ENCODE measurements around the gene TMEM245. TPM values are rescaled to one million over a fixed set of nuclear protein-coding genes. Genes with fewer than 3 reads are reported as not detected.

TMEM245 gene
- total RNA-seq, 2 experiments from 2014 or later = 25.9 to 39.2 TPM

GRCh38 chr9:109087795-109088194, 32.0 kb downstream of the TMEM245 start:
- peaks cover 16% of the 10 kb centered on the region for H3K4me1 Mint-ChIP-seq
- no peaks in the 10 kb centered on the region for H3K9me3 Mint-ChIP-seq (ENCODE audit: low read depth)
- no peak overlapping the region for H3K4me3 Mint-ChIP-seq
- DNase-seq (no peak), ATAC-seq (no peak)
- CTCF ChIA-PET = interaction anchor here (1.5 kb wide), 1 partner anchor 10 kb away, joined by 3 read pairs; no protein-coding TSS in a partner anchor
- peak overlapping the region; percentile 21 for H3K27ac Mint-ChIP-seq
- H3K27me3 Mint-ChIP-seq = no peaks in the 10 kb centered on the region
- peaks cover 59% of the 10 kb centered on the region for H3K36me3 Mint-ChIP-seq

GRCh38 chr9:109086221-109086620, 33.5 kb downstream of the TMEM245 start:
- H3K36me3 Mint-ChIP-seq = peaks cover 54% of the 10 kb centered on the region
- H3K27me3 Mint-ChIP-seq = no peaks in the 10 kb centered on the region
- no peak overlapping the region for H3K27ac Mint-ChIP-seq
- no peak for ATAC-seq
- CTCF ChIA-PET = no interaction called here
- H3K4me3 Mint-ChIP-seq = no peak overlapping the region
- no peaks in the 10 kb centered on the region for H3K9me3 Mint-ChIP-seq (ENCODE audit: low read depth)
- peaks cover 3% of the 10 kb centered on the region for H3K4me1 Mint-ChIP-seq
- DNase-seq = no peak

- ATAC-seq (no peak), DNase-seq (no peak)
- CTCF ChIA-PET = no interaction called here
- H3K27me3 Mint-ChIP-seq = no peaks in the 10 kb centered on the region
- H3K4me3 Mint-ChIP-seq = no peak overlapping the region
- peaks cover 49% of the 10 kb centered on the region for H3K36me3 Mint-ChIP-seq
- no peak overlapping the region for H3K27ac Mint-ChIP-seq
- H3K4me1 Mint-ChIP-seq = peaks cover 2% of the 10 kb centered on the region
- H3K9me3 Mint-ChIP-seq (ENCODE audit: low read depth) = no peaks in the 10 kb centered on the region
Measured at GRCh38 chr9:109085510-109085909, 34.2 kb downstream of the TMEM245 start.

GRCh38 chr9:109083813-109084405, 35.8 kb downstream of the TMEM245 start:
- peaks cover 53% of the 10 kb centered on the region for H3K36me3 Mint-ChIP-seq

GRCh38 chr9:109083141-109083540, 36.6 kb downstream of the TMEM245 start:
- no peaks in the 10 kb centered on the region for H3K9me3 Mint-ChIP-seq (ENCODE audit: low read depth)
- ATAC-seq (no peak), DNase-seq (no peak)
- CTCF ChIA-PET = no interaction called here
- H3K27me3 Mint-ChIP-seq = no peaks in the 10 kb centered on the region
- H3K4me1 Mint-ChIP-seq = peaks cover 2% of the 10 kb centered on the region
- no peak overlapping the region for H3K27ac Mint-ChIP-seq
- H3K36me3 Mint-ChIP-seq = peaks cover 56% of the 10 kb centered on the region
- no peak overlapping the region for H3K4me3 Mint-ChIP-seq

More at GRCh38 chr9:109083813-109084405, 35.8 kb downstream of the TMEM245 start:
- Mint-ChIP-seq H3K27ac (no peak overlapping the region), H3K9me3 (ENCODE audit: low read depth) (no peaks in the 10 kb centered on the region), H3K4me1 (peaks cover 2% of the 10 kb centered on the region), H3K27me3 (no peaks in the 10 kb centered on the region), H3K4me3 (no peak overlapping the region)
- CTCF ChIA-PET = no interaction called here
- no peak for ATAC-seq
- no peak for DNase-seq

GRCh38 chr9:109082091-109082620, 37.6 kb downstream of the TMEM245 start:
- CTCF ChIA-PET = no interaction called here
- H3K36me3 Mint-ChIP-seq = peaks cover 52% of the 10 kb centered on the region

GRCh38 chr9:109074236-109074889, 45.4 kb downstream of the TMEM245 start:
- CTCF ChIA-PET = no interaction called here
- ATAC-seq (no peak), DNase-seq (no peak)
- Mint-ChIP-seq H3K27ac (no peak overlapping the region), H3K9me3 (ENCODE audit: low read depth) (no peaks in the 10 kb centered on the region), H3K27me3 (no peaks in the 10 kb centered on the region), H3K4me3 (no peak overlapping the region), H3K4me1 (no peaks in the 10 kb centered on the region), H3K36me3 (peaks cover 29% of the 10 kb centered on the region)

More at GRCh38 chr9:109082091-109082620, 37.6 kb downstream of the TMEM245 start:
- DNase-seq (no peak), ATAC-seq (no peak)
- Mint-ChIP-seq H3K27ac (no peak overlapping the region), H3K27me3 (no peaks in the 10 kb centered on the region), H3K9me3 (ENCODE audit: low read depth) (no peaks in the 10 kb centered on the region), H3K4me1 (peaks cover 2% of the 10 kb centered on the region), H3K4me3 (no peak overlapping the region)

GRCh38 chr9:109072821-109073435, 46.8 kb downstream of the TMEM245 start:
- no peaks in the 10 kb centered on the region for H3K27me3 Mint-ChIP-seq
- ATAC-seq = no peak
- H3K4me3 Mint-ChIP-seq = no peak overlapping the region
- CTCF ChIA-PET = no interaction called here
- no peaks in the 10 kb centered on the region for H3K9me3 Mint-ChIP-seq (ENCODE audit: low read depth)
- H3K27ac Mint-ChIP-seq = no peak overlapping the region
- no peaks in the 10 kb centered on the region for H3K4me1 Mint-ChIP-seq
- peaks cover 18% of the 10 kb centered on the region for H3K36me3 Mint-ChIP-seq
- DNase-seq = no peak

GRCh38 chr9:109072133-109072692, 47.5 kb downstream of the TMEM245 start:
- CTCF ChIA-PET = no interaction called here
- Mint-ChIP-seq H3K36me3 (peaks cover 20% of the 10 kb centered on the region), H3K27me3 (no peaks in the 10 kb centered on the region), H3K4me1 (no peaks in the 10 kb centered on the region), H3K9me3 (ENCODE audit: low read depth) (no peaks in the 10 kb centered on the region), H3K4me3 (no peak overlapping the region), H3K27ac (no peak overlapping the region)
- no peak for ATAC-seq
- no peak for DNase-seq

GRCh38 chr9:109068764-109069163, 51.0 kb downstream of the TMEM245 start:
- no peaks in the 10 kb centered on the region for H3K9me3 Mint-ChIP-seq (ENCODE audit: low read depth)
- no peak overlapping the region for H3K27ac Mint-ChIP-seq
- no peak overlapping the region for H3K4me3 Mint-ChIP-seq
- peaks cover 4% of the 10 kb centered on the region for H3K4me1 Mint-ChIP-seq
- no peak for DNase-seq
- CTCF ChIA-PET = no interaction called here
- ATAC-seq = no peak
- H3K27me3 Mint-ChIP-seq = no peaks in the 10 kb centered on the region
- peaks cover 27% of the 10 kb centered on the region for H3K36me3 Mint-ChIP-seq

- ATAC-seq = no peak
- H3K4me1 Mint-ChIP-seq = peaks cover 4% of the 10 kb centered on the region
- DNase-seq = no peak
- H3K9me3 Mint-ChIP-seq (ENCODE audit: low read depth) = no peaks in the 10 kb centered on the region
- peaks cover 26% of the 10 kb centered on the region for H3K36me3 Mint-ChIP-seq
- CTCF ChIA-PET = no interaction called here
- H3K27ac Mint-ChIP-seq = no peak overlapping the region
- H3K4me3 Mint-ChIP-seq = no peak overlapping the region
- H3K27me3 Mint-ChIP-seq = no peaks in the 10 kb centered on the region
Measured at GRCh38 chr9:109064963-109065702, 54.6 kb downstream of the TMEM245 start.

- peak overlapping the region; percentile 47 for H3K27ac Mint-ChIP-seq
- no peaks in the 10 kb centered on the region for H3K27me3 Mint-ChIP-seq
- CTCF ChIA-PET = no interaction called here
Measured at GRCh38 chr9:109063760-109064159, 56.0 kb downstream of the TMEM245 start.

GRCh38 chr9:109062543-109062942, 57.2 kb downstream of the TMEM245 start:
- Mint-ChIP-seq H3K4me1 (peaks cover 4% of the 10 kb centered on the region), H3K4me3 (no peak overlapping the region), H3K36me3 (peaks cover 31% of the 10 kb centered on the region), H3K27me3 (no peaks in the 10 kb centered on the region), H3K9me3 (ENCODE audit: low read depth) (no peaks in the 10 kb centered on the region), H3K27ac (no peak overlapping the region)
- CTCF ChIA-PET = no interaction called here
- DNase-seq = no peak
- no peak for ATAC-seq

More at GRCh38 chr9:109063760-109064159, 56.0 kb downstream of the TMEM245 start:
- ATAC-seq = no peak
- H3K36me3 Mint-ChIP-seq = peaks cover 33% of the 10 kb centered on the region
- H3K4me1 Mint-ChIP-seq = peaks cover 4% of the 10 kb centered on the region
- DNase-seq = no peak
- H3K9me3 Mint-ChIP-seq (ENCODE audit: low read depth) = no peaks in the 10 kb centered on the region
- no peak overlapping the region for H3K4me3 Mint-ChIP-seq
